HG03460 (cell line): Measurements from ENCODE around the gene CEACAM7.

Experiments
- ATAC-seq: cut with Tn5 transposase; IDR thresholded peaks from one replicate; pipeline ENCODE4 v1.9.1; 2021; ENCODE audit not compliant: unreplicated experiment

CEACAM7 gene

DNA sequence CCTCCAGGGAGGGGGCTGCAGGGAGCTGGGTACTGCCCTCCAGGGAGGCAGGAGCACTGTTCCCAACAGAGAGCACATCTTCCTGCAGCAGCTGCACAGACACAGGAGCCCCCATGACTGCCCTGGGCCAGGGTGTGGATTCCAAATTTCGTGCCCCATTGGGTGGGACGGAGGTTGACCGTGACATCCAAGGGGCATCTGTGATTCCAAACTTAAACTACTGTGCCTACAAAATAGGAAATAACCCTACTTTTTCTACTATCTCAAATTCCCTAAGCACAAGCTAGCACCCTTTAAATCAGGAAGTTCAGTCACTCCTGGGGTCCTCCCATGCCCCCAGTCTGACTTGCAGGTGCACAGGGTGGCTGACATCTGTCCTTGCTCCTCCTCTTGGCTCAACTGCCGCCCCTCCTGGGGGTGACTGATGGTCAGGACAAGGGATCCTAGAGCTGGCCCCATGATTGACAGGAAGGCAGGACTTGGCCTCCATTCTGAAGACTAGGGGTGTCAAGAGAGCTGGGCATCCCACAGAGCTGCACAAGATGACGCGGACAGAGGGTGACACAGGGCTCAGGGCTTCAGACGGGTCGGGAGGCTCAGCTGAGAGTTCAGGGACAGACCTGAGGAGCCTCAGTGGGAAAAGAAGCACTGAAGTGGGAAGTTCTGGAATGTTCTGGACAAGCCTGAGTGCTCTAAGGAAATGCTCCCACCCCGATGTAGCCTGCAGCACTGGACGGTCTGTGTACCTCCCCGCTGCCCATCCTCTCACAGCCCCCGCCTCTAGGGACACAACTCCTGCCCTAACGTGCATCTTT is 12.5 kb upstream of the CEACAM7 start:
- ATAC-seq, result no peak

DNA sequence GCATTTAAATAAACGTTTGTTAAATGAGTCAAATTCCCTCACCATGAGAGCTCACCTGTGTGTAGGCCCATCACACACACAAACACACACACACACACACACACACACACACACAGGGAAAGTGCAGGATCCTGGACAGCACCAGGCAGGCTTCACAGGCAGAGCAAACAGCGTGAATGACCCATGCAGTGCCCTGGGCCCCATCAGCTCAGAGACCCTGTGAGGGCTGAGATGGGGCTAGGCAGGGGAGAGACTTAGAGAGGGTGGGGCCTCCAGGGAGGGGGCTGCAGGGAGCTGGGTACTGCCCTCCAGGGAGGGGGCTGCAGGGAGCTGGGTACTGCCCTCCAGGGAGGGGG is 11.9 kb upstream of the CEACAM7 start:
- no peak for ATAC-seq

DNA sequence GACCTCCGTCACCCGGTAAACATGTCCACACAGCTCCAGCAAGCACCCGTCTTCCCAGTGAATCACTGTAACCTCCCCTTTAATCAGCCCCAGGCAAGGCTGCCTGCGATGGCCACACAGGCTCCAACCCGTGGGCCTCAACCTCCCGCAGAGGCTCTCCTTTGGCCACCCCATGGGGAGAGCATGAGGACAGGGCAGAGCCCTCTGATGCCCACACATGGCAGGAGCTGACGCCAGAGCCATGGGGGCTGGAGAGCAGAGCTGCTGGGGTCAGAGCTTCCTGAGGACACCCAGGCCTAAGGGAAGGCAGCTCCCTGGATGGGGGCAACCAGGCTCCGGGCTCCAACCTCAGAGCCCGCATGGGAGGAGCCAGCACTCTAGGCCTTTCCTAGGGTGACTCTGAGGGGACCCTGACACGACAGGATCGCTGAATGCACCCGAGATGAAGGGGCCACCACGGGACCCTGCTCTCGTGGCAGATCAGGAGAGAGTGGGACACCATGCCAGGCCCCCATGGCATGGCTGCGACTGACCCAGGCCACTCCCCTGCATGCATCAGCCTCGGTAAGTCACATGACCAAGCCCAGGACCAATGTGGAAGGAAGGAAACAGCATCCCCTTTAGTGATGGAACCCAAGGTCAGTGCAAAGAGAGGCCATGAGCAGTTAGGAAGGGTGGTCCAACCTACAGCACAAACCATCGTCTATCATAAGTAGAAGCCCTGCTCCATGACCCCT is 11.3 kb upstream of the CEACAM7 start:
- no peak for ATAC-seq

DNA sequence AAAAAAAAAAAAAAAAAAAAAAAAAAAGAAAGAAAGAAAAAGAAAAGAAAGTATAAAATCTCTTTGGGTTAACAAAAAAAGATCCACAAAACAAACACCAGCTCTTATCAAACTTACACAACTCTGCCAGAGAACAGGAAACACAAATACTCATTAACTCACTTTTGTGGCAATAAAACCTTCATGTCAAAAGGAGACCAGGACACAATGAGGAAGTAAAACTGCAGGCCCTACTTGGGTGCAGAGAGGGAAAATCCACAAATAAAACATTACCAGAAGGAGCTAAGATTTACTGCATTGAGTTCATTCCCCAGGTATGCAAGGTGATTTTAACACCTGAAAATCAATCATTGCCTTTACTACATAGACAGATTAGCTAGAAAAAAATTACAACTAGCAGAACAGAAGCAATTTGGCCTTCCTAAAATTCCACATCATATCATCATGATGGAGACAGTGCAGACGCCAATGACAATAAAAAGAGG is 10.7 kb upstream of the CEACAM7 start:
- no peak for ATAC-seq

DNA sequence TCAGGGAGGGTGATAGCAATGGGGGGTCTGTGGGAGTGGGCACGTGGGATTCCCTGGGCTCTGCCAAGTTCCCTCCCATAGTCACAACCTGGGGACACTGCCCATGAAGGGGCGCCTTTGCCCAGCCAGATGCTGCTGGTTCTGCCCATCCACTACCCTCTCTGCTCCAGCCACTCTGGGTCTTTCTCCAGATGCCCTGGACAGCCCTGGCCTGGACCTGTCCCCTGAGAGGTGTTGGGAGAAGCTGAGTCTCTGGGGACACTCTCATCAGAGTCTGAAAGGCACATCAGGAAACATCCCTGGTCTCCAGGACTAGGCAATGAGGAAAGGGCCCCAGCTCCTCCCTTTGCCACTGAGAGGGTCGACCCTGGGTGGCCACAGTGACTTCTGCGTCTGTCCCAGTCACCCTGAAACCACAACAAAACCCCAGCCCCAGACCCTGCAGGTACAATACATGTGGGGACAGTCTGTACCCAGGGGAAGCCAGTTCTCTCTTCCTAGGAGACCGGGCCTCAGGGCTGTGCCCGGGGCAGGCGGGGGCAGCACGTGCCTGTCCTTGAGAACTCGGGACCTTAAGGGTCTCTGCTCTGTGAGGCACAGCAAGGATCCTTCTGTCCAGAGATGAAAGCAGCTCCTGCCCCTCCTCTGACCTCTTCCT is 9.3 kb upstream of the CEACAM7 start:
- no peak for ATAC-seq

DNA sequence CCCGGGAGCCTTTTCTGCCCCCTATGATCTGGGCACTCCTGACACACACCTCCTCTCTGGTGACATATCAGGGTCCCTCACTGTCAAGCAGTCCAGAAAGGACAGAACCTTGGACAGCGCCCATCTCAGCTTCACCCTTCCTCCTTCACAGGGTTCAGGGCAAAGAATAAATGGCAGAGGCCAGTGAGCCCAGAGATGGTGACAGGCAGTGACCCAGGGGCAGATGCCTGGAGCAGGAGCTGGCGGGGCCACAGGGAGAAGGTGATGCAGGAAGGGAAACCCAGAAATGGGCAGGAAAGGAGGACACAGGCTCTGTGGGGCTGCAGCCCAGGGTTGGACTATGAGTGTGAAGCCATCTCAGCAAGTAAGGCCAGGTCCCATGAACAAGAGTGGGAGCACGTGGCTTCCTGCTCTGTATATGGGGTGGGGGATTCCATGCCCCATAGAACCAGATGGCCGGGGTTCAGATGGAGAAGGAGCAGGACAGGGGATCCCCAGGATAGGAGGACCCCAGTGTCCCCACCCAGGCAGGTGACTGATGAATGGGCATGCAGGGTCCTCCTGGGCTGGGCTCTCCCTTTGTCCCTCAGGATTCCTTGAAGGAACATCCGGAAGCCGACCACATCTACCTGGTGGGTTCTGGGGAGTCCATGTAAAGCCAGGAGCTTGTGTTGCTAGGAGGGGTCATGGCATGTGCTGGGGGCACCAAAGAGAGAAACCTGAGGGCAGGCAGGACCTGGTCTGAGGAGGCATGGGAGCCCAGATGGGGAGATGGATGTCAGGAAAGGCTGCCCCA is 8.5 kb upstream of the CEACAM7 start:
- ATAC-seq, result no peak

DNA sequence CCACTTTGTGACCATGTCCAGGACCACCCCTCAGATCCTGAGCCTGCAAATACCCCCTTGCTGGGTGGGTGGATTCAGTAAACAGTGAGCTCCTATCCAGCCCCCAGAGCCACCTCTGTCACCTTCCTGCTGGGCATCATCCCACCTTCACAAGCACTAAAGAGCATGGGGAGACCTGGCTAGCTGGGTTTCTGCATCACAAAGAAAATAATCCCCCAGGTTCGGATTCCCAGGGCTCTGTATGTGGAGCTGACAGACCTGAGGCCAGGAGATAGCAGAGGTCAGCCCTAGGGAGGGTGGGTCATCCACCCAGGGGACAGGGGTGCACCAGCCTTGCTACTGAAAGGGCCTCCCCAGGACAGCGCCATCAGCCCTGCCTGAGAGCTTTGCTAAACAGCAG is 7.7 kb upstream of the CEACAM7 start:
- ATAC-seq, result no peak

DNA sequence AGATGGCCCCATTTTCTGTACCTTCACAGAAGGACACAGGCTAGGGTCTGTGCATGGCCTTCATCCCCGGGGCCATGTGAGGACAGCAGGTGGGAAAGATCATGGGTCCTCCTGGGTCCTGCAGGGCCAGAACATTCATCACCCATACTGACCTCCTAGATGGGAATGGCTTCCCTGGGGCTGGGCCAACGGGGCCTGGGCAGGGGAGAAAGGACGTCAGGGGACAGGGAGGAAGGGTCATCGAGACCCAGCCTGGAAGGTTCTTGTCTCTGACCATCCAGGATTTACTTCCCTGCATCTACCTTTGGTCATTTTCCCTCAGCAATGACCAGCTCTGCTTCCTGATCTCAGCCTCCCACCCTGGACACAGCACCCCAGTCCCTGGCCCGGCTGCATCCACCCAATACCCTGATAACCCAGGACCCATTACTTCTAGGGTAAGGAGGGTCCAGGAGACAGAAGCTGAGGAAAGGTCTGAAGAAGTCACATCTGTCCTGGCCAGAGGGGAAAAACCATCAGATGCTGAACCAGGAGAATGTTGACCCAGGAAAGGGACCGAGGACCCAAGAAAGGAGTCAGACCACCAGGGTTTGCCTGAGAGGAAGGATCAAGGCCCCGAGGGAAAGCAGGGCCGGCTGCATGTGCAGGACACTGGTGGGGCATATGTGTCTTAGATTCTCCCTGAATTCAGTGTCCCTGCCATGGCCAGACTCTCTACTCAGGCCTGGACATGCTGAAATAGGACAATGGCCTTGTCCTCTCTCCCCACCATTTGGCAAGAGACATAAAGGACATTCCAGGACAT is 7.0 kb upstream of the CEACAM7 start:
- no peak for ATAC-seq

DNA sequence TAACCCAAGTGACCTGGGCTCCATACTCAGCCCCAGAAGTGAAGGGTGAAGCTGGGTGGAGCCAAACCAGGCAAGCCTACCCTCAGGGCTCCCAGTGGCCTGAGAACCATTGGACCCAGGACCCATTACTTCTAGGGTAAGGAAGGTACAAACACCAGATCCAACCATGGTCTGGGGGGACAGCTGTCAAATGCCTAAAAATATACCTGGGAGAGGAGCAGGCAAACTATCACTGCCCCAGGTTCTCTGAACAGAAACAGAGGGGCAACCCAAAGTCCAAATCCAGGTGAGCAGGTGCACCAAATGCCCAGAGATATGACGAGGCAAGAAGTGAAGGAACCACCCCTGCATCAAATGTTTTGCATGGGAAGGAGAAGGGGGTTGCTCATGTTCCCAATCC is 6.1 kb upstream of the CEACAM7 start:
- no peak for ATAC-seq

DNA sequence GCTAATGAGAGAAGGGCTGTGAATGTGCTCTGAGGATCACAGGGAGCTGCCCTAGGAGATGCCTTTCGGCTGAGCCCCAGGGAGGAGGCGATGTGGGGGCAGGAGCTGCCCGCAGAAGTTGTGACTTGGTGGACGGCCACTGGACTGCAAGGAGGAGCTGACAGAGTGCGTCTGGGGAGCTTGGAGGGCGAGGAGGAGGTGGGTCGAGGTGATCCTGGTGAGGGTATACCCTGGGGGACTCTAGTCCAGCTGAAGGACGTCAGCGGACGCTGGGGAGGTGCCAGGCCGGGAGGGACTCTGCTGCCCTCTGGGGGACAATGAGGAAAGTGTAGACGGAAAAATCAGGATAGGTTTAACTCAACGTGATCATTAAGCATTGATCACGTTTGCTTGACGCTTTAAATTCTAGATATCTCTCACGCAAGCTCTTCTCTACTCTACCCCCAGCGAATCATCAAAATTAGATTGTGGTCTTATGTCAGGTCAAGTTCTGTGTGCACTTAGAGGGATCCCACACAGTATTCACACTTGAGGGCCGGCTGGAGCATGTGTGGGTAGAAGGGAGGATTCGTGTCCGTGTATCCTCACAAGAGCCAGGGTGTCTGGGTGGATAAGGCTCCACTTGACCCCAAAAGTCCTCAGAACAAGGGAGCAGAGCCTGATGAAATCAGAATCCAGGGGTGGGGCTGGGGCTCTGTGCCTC is 3.3 kb upstream of the CEACAM7 start:
- ATAC-seq, result no peak

DNA sequence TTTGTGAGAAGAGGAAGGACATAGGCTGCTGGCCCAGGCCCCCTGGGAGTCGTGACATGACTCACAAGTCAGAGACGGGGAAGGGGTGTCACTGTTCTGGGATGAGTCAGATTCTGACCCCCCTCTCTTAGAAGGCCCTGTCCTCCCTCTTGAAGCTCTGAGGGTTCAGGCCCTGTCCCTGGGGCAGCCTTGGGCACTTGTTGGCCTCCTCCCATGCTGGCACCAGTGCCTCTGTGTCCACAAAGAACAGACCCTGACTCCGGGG is 2.7 kb upstream of the CEACAM7 start:
- no peak for ATAC-seq

DNA sequence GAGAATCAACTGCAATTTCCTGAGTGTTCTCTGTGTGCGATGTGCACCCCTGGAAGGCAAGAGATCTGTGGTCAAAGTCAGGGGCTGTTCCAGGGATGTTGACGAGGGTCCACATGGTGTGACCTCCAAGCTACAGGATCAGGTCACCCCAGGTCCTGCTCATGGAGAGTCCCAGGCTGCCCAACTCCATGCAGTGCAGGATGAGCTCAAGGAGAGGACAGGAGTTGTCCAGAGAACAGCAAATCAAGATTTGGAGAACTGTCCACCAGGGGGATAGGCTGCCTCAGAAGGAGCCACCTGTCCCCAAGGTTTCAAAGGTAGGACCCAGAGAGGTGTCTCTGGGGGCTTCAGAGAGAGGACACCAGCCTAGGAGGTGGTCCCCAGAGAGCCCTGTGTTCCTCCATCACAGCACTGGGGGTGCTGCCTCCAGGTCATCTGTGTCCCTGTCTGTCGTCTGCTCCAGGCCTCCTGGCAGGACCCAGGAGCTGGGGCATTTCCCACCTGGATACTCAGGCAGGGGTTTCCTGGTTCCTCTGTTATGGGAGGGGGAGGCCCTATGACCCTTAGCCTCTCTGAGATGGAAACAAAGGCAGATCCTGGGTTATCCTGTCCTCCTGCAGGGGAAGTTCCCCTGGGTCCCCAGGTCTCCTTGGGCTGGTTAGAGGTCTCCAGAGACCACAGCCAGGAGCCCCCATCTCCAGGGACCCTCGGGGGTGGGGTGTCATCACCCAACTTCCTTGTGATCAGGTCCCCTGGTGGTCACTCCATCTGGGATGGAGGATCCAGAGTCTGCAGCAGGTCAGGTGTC is 2.1 kb upstream of the CEACAM7 start:
- no peak for ATAC-seq

DNA sequence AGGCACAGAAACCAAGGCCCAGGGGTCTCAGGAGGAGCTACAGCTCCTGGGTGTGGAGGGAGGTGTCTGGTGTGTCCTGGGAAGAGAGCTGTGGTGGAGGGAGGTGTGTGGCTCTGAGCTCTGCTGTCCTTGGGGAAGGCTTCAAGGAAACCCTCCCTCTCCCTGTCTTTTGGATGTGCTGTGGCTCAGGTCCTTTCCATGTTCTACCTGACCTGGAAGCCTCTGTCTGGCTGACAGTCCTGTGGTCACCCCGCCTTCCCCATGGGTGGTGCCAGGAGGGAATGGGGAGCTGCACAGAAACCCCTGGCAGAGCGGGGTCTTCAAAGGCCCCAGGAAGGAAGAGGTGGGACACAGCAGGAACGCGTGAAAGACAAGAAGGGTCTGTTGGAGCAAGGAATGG is 617 bp upstream of the CEACAM7 start:
- ATAC-seq, result no peak

DNA sequence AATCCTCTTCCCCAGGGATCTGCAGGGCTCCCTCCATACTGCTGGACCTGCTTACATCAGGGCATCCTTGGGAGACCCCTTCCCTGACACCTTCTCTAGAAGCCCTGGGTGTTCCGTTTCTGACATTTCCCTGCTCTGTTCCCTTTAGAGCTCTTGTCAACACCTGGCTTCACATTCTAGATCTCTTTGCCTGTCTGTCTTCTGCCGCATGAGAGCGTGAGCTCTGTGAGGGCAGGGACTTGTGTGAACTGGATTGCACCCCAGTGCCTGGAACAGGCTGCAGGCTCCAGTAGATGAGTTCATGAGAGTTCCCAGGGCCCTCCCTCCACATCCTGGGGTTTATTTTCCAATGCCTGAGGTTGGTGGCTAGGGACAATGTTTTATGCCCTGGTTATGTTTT is 651 bp downstream of the CEACAM7 start:
- no peak for ATAC-seq

DNA sequence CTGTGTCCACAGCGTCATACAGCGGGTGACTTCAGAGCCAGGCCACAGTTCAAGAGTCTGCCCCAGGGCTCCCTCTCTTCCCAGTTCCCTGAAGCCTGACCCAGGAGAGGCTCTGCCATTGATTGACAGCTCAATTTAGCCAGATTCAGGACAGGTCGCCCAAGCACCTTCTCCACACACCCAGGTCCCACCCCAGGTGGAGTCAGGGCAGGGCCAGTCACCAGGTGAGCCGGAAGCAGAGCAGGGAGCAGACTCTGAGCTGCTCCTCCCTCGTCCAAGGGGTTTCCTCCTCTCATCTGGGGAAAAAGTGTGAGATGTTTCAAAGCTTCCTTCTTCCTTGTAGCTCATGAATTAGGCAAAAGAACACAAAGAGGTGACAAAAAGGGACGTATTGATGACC is 5.6 kb downstream of the CEACAM7 start:
- ATAC-seq, result no peak

DNA sequence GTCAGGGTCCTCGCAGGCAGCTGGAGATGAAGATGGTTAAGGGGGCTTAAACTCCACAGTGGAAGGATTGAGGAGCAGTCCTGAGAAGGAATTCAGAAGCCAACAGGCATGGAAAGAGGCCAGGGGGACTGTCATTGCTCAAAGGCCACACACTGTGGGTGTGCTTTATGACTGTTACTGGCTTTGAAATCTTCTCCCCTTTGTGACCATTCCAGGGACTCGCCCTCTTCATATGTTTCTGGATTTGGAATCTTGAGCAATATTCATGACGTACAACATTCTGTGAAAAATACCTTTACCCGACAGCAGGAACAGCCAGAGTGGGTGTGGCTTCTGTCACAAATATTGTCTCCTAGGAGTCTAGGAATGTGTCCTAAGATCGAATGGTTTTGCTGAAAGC is 16.6 kb downstream of the CEACAM7 start:
- ATAC-seq, result no peak

DNA sequence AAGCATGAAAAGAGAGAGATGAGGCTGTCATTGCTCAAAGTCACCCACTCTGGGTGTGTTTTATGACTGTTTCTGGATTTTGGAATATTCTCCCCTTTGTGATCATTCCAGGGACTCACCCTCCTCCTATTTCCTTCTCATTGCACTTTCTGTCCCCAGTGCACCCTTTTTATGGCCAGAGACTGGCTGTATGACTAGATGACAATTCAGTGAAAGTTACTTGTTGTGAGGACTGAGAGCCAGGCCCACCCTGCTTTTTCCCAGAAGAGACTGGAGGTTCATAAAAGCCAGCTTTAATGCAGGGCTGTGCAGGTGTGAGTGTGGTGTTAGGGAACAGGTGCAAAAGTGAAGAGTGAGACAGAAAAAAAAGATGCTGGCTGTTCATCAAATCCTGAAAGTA is 17.3 kb downstream of the CEACAM7 start:
- ATAC-seq, result no peak

DNA sequence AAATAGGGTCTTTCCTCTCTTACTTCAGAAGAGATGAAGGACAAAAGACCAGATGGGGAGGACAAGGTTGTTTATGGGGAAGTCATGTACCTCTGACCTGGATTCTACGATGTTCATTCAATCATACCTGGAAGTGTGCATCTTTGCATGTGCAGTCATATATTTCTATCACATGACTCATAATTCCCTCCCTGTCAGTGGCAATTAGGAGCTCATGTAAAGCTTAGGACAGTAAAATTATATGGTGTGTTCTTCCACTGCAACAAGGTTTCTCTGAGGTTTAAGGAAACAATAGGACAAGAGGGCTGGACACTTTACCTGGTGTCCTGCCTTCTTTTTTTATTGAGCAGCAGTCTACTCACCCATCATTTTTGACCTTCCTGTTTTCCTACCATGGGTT is 19.8 kb downstream of the CEACAM7 start:
- no peak for ATAC-seq

DNA sequence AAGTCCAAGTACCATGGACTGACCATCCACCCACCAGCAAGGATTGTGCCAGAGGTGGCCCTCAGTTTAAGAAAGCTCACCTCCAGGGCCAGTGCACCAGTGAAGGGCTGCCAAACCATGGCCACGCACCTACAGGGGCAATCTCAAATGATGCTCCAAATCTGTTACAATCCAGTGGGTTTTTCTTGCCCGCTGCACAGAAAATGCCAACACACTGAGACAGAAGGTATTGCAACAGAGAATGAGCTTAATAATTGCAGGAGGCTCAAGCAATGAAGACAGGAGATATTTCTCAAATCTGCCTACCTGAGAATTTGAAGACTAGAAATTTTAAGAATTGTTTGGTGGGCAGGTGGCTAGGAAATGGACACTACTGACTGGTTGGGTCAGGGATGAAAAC is 22.0 kb downstream of the CEACAM7 start:
- no peak for ATAC-seq
